ENCODE measurements around the gene DTNA. TPM values are rescaled to one million over a fixed set of nuclear protein-coding genes. Genes with fewer than 3 reads are reported as not detected.

The DTNA gene
- polyA plus RNA-seq, 1 donor (not counting 4 experiments of a cell fraction or from before 2014, with no cell fraction given): 0.81 TPM

DNA sequence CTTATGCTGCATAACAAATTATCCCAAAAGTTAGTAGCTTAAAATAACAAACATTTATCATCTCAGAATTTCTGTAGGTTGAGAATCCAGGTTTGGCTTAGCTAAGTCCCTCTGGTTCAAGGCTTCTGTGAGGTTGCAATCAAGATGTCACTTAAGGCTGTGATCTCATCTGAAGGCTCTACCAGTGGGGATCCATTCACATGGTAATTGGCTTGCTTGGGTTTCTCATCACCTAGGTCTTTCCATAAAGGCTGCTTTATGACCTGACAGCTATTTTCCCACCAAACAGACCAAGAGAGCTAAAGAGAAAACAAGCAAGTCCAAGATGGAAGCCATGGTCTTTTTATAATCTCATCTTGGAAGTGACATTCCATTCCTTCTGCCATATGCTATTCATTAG lies 137.3 kb downstream of the DTNA start:
- Histone ChIP-seq H3K9me1 (ENCODE audit: control insufficient read depth, extremely low read depth, insufficient read depth, low read length) (no peaks in the 10 kb centered on the region), H4K20me1 (ENCODE audit: control insufficient read depth, extremely low read depth, insufficient read depth, low read length) (no peaks in the 10 kb centered on the region), H3K27ac (ENCODE audit: control insufficient read depth, insufficient read depth, low read length) (no peak overlapping the region), H3K27me3 (ENCODE audit: control insufficient read depth, extremely low read depth, insufficient read depth, low read length) (no peaks in the 10 kb centered on the region), H3K79me2 (ENCODE audit: control insufficient read depth, insufficient read depth, low read length) (no peaks in the 10 kb centered on the region), H3K9me3 (ENCODE audit: control insufficient read depth, low read depth, low read length) (no peaks in the 10 kb centered on the region), H2AFZ (ENCODE audit: control insufficient read depth, low read length) (no peak overlapping the region), H3K4me3 (ENCODE audit: control insufficient read depth in 2 of 3, extremely low read depth in 1 of 3, insufficient read depth in 2 of 3, low read depth in 1 of 3, low read length in 3 of 3) (no peak overlapping the region), H3K4me1 (ENCODE audit: control insufficient read depth, extremely low read depth, insufficient read depth, low read length) (no peaks in the 10 kb centered on the region), H3K4me2 (ENCODE audit: control insufficient read depth, extremely low read depth, insufficient read depth, low read depth, low read length) (no peak overlapping the region), H3K36me3 (ENCODE audit: control insufficient read depth in 2 of 2, extremely low read depth in 1 of 2, insufficient read depth in 2 of 2, low read length in 2 of 2) (no peaks in the 10 kb centered on the region), H3K9ac (ENCODE audit: control insufficient read depth, extremely low read depth, insufficient read depth, low read length) (no peak overlapping the region)
- TF ChIP-seq EZH2 (IDR thresholded peaks at IDR 0.05; ENCODE audit: low read length) (no peak), CTCF (optimal IDR thresholded peaks at IDR 0.05 in 1 of 3, IDR thresholded peaks at IDR 0.05 in 1 of 3, conservative IDR thresholded peaks at IDR 0.05 in 1 of 3; ENCODE audit: extremely low read depth in 1 of 3, insufficient read depth in 2 of 3, low read length in 3 of 3) (no peak)
- no peak for DNase-seq (ENCODE audit: low read depth, low spot score)
- FAIRE-seq: no peak
- dilution Hi-C loops (cut with MboI; ENCODE audit: extremely low pct_ligation_motif_present, low sequenced_read_pairs): no loop called here

DNA sequence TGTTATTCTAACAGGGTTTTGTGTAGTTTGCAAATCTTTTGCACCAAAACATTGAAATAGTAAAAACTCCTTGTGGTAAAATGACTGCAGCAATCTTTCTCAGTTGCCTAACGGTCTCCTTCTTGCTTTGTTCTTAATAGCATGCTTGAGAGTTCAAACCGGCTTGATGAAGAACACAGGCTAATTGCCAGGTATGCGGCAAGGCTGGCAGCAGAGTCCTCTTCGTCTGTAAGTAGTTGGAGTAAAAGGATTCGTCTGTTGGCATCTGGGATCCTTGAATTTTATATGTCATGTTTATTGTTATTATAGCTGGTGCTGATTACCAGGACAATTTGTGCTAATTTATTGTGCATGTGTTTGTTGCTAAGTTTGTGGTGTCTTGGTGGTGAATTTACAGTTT lies 138.1 kb downstream of the DTNA start:
- no peaks in the 10 kb centered on the region for H3K36me3 ChIP-seq (ENCODE audit: control insufficient read depth in 2 of 2, extremely low read depth in 1 of 2, insufficient read depth in 2 of 2, low read length in 2 of 2)
- no peak for FAIRE-seq
- no peaks in the 10 kb centered on the region for H3K27me3 ChIP-seq (ENCODE audit: control insufficient read depth, extremely low read depth, insufficient read depth, low read length)
- TF ChIP-seq CTCF (optimal IDR thresholded peaks at IDR 0.05 in 1 of 3, IDR thresholded peaks at IDR 0.05 in 1 of 3, conservative IDR thresholded peaks at IDR 0.05 in 1 of 3; ENCODE audit: extremely low read depth in 1 of 3, insufficient read depth in 2 of 3, low read length in 3 of 3): no peak
- no peak for TF ChIP-seq EZH2 (IDR thresholded peaks at IDR 0.05; ENCODE audit: low read length)
- H3K4me3 ChIP-seq (ENCODE audit: control insufficient read depth in 2 of 3, extremely low read depth in 1 of 3, insufficient read depth in 2 of 3, low read depth in 1 of 3, low read length in 3 of 3): no peak overlapping the region
- H4K20me1 ChIP-seq (ENCODE audit: control insufficient read depth, extremely low read depth, insufficient read depth, low read length): no peaks in the 10 kb centered on the region
- no peaks in the 10 kb centered on the region for H3K79me2 ChIP-seq (ENCODE audit: control insufficient read depth, insufficient read depth, low read length)
- DNase-seq (ENCODE audit: low read depth, low spot score): no peak
- dilution Hi-C loops (cut with MboI; ENCODE audit: extremely low pct_ligation_motif_present, low sequenced_read_pairs): no loop called here
- H2AFZ ChIP-seq (ENCODE audit: control insufficient read depth, low read length): no peak overlapping the region
- no peaks in the 10 kb centered on the region for H3K9me3 ChIP-seq (ENCODE audit: control insufficient read depth, low read depth, low read length)
- no peaks in the 10 kb centered on the region for H3K9me1 ChIP-seq (ENCODE audit: control insufficient read depth, extremely low read depth, insufficient read depth, low read length)
- no peak overlapping the region for H3K4me2 ChIP-seq (ENCODE audit: control insufficient read depth, extremely low read depth, insufficient read depth, low read depth, low read length)
- H3K27ac ChIP-seq (ENCODE audit: control insufficient read depth, insufficient read depth, low read length): no peak overlapping the region
- no peaks in the 10 kb centered on the region for H3K4me1 ChIP-seq (ENCODE audit: control insufficient read depth, extremely low read depth, insufficient read depth, low read length)
- no peak overlapping the region for H3K9ac ChIP-seq (ENCODE audit: control insufficient read depth, extremely low read depth, insufficient read depth, low read length)
